ENCODE data around the gene APOL6. TPM values are rescaled to one million over a fixed set of nuclear protein-coding genes. Genes with fewer than 3 reads are reported as not detected.

APOL6 gene
- total RNA-seq, 2 donors from 2014 or later: 6.0 to 7.9 TPM

GRCh38 chr22:35606916-35607315 lies 41.3 kb upstream of the APOL6 start:
- DNase-seq: no peak
- TF ChIP-seq POLR2A (IDR thresholded peaks at IDR 0.05) (no peak), CTCF (IDR thresholded peaks at IDR 0.05) (no peak)
- WGBS, 2 donors: 82 to 85% methylated on average over 5 to 8 of the region's 8 CpGs
- Histone ChIP-seq H3K36me3 (replicated peaks in 1 of 2; ENCODE audit: insufficient read depth in 1 of 2, low read depth in 2 of 2) (no peaks in the 10 kb centered on the region), H3K27me3 (no peaks in the 10 kb centered on the region), H3K27ac (no peak overlapping the region), H3K9me3 (no peaks in the 10 kb centered on the region), H3K4me1 (peaks cover 18% of the 10 kb centered on the region), H3K4me3 (no peak overlapping the region)
- no peak for ATAC-seq
- intact Hi-C loops (cut with DNase I): no loop called here

- Histone ChIP-seq H3K36me3 (replicated peaks in 1 of 2; ENCODE audit: insufficient read depth in 1 of 2, low read depth in 2 of 2) (no peaks in the 10 kb centered on the region), H3K4me3 (no peak overlapping the region), H3K27me3 (no peaks in the 10 kb centered on the region), H3K27ac (no peak overlapping the region), H3K9me3 (no peaks in the 10 kb centered on the region), H3K4me1 (peaks cover 18% of the 10 kb centered on the region)
- DNase-seq (no peak), ATAC-seq (no peak)
- no peak for TF ChIP-seq CTCF (IDR thresholded peaks at IDR 0.05)
- no peak for TF ChIP-seq POLR2A (IDR thresholded peaks at IDR 0.05)
- 77 to 80% methylated on average over 11 of the region's 11 CpGs for WGBS, 2 donors
- intact Hi-C loops (cut with DNase I): no loop called here
Measured at GRCh38 chr22:35608088-35608487, 40.2 kb upstream of the APOL6 start.

DNA sequence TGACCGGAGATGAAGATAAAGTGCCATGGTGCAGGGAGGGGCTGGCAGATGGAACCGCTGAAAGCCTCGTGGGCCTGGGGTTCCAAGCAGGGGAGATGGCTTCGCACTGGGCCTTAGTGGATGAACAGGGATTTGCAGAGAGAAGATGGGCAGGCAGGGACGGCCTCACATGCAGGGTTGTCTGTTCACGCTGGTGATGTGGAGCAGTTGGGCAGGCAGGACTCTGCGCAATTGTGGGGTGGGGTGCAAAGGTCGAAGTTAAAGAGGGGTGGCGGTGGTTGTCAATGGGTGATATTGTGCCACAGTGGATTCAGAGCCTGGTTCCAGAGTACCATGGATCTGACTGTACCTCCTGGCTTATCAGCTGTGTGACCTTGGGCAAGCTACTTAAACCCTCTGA lies 39.0 kb upstream of the APOL6 start:
- no peak for TF ChIP-seq CTCF (IDR thresholded peaks at IDR 0.05)
- no peak for TF ChIP-seq POLR2A (IDR thresholded peaks at IDR 0.05)
- no peak for DNase-seq
- intact Hi-C loops (cut with DNase I): no loop called here
- Histone ChIP-seq H3K9me3 (no peaks in the 10 kb centered on the region), H3K27me3 (no peaks in the 10 kb centered on the region), H3K4me3 (no peak overlapping the region), H3K36me3 (replicated peaks in 1 of 2; ENCODE audit: insufficient read depth in 1 of 2, low read depth in 2 of 2) (no peaks in the 10 kb centered on the region), H3K4me1 (peaks cover 18% of the 10 kb centered on the region), H3K27ac (no peak overlapping the region)
- 79 to 89% methylated on average over 9 of the region's 9 CpGs for WGBS, 2 donors
- no peak for ATAC-seq

DNA sequence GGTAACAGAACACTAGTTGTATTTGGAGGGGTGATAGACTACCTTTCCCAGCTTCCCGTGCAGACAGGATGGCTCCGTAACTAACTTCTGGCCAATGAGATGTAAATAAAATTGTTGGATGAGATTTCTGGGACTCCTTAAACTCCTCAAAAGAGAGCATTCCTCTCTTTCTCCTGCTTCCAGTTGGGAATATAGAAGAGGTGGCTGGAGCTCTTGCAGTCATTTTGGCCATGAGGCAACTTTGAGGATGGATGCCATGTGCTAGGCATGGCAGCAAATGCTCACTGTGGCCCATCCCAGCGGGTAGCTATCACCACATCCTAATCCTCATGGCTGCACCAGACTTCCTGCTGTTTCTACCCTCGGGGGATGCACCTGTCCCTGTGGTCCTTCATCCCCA lies 38.5 kb upstream of the APOL6 start:
- no peak overlapping the region for H3K27ac ChIP-seq
- no peaks in the 10 kb centered on the region for H3K36me3 ChIP-seq (replicated peaks in 1 of 2; ENCODE audit: insufficient read depth in 1 of 2, low read depth in 2 of 2)
- 74 to 80% methylated on average over 4 of the region's 4 CpGs for WGBS, 2 donors
- no peak overlapping the region for H3K4me3 ChIP-seq
- peaks cover 13% of the 10 kb centered on the region for H3K4me1 ChIP-seq
- intact Hi-C loops (cut with DNase I): no loop called here
- DNase-seq: no peak
- TF ChIP-seq POLR2A (IDR thresholded peaks at IDR 0.05): no peak
- no peak for TF ChIP-seq CTCF (IDR thresholded peaks at IDR 0.05)
- H3K27me3 ChIP-seq: no peaks in the 10 kb centered on the region
- no peaks in the 10 kb centered on the region for H3K9me3 ChIP-seq
- ATAC-seq: no peak

- no peak overlapping the region for H3K27ac ChIP-seq
Measured at GRCh38 chr22:35610741-35611140, 37.5 kb upstream of the APOL6 start.

More at GRCh38 chr22:35610741-35611140, 37.5 kb upstream of the APOL6 start:
- no peak for ATAC-seq
- no peaks in the 10 kb centered on the region for H3K9me3 ChIP-seq
- peaks cover 7% of the 10 kb centered on the region for H3K4me1 ChIP-seq
- intact Hi-C loops (cut with DNase I): no loop called here
- no peak for DNase-seq
- no peaks in the 10 kb centered on the region for H3K27me3 ChIP-seq
- H3K4me3 ChIP-seq: no peak overlapping the region
- no peaks in the 10 kb centered on the region for H3K36me3 ChIP-seq (replicated peaks in 1 of 2; ENCODE audit: insufficient read depth in 1 of 2, low read depth in 2 of 2)
- TF ChIP-seq CTCF (IDR thresholded peaks at IDR 0.05) (no peak), POLR2A (IDR thresholded peaks at IDR 0.05) (no peak)
- 63 to 77% methylated on average over 10 of the region's 10 CpGs for WGBS, 2 donors

Measured in body of pancreas (tissue), 4 donors.